Vagina (tissue), 2 donors: Measurements from ENCODE around the gene SLC38A2.

Source experiments
- POLR2A ChIP-seq, 2 donors: fragments of 450-650 bp; IDR thresholded peaks; one replicate each; pipeline ENCODE4 v1.6.1; 2017; ENCODE audit warnings: antibody characterized with exemption in 2 of 2, mild to moderate bottlenecking in 2 of 2, moderate library complexity in 2 of 2
- POLR2AphosphoS5 ChIP-seq, 2 donors: sonication (generic); formaldehyde crosslinking; IDR thresholded peaks; one replicate each; pipeline ENCODE4 v1.9.0; 2017; ENCODE audit warnings: antibody characterized with exemption in 2 of 2, mild to moderate bottlenecking in 2 of 2, low read depth in 1 of 2; ENCODE audit not compliant: insufficient read depth in 1 of 2
- TF ChIP-seq, protein P1 (sequence below), 3 experiments: fragments of 450-650 bp in 2 of 3; fragments of 200-600 bp in 1 of 3; sonication (generic) in 1 of 3; IDR thresholded peaks; one replicate each; pipeline ENCODE4 v1.5.1; 2017 to 2019; ENCODE audit warnings: antibody characterized with exemption in 3 of 3, mild to moderate bottlenecking in 2 of 3, moderate library complexity in 2 of 3

DNA sequence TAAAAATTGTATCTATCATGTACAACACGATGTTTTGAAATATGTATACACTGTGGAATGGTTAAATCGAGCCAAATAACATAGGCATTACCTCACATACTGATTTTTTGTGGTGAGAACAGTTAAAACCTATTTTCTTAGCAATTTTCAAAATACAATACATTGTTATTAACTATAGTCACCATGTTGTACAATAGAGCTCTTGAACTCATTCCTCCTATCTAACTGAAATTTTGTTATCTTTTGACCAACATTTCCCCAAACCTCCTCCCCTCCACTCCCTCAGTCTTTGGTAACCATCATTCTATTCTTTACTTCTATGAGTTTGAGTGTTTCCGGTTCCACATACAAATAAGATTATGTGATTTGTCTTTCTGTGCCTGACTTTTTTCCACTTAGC lies 6.8 kb upstream of the SLC38A2 start:
- TF ChIP-seq, protein P1, sequence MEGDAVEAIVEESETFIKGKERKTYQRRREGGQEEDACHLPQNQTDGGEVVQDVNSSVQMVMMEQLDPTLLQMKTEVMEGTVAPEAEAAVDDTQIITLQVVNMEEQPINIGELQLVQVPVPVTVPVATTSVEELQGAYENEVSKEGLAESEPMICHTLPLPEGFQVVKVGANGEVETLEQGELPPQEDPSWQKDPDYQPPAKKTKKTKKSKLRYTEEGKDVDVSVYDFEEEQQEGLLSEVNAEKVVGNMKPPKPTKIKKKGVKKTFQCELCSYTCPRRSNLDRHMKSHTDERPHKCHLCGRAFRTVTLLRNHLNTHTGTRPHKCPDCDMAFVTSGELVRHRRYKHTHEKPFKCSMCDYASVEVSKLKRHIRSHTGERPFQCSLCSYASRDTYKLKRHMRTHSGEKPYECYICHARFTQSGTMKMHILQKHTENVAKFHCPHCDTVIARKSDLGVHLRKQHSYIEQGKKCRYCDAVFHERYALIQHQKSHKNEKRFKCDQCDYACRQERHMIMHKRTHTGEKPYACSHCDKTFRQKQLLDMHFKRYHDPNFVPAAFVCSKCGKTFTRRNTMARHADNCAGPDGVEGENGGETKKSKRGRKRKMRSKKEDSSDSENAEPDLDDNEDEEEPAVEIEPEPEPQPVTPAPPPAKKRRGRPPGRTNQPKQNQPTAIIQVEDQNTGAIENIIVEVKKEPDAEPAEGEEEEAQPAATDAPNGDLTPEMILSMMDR (IDR thresholded peaks at IDR 0.05) = no peak
- TF ChIP-seq POLR2AphosphoS5 (IDR thresholded peaks at IDR 0.05; ENCODE audit: insufficient read depth in 1 of 2, low read depth in 1 of 2) (no peak), POLR2A (IDR thresholded peaks at IDR 0.05) (no peak)
